ENCODE results near the gene PTPN23.

GRCh38 chr3:47411696-47412452, 31.1 kb downstream of the PTPN23 start:
- TF ChIP-seq ZFP3 (CRISPR knock-in tag; IDR thresholded peaks at IDR 0.05) (no peak), SNAI2 (CRISPR knock-in tag; IDR thresholded peaks at IDR 0.05) (no peak), CREB5 (CRISPR knock-in tag; IDR thresholded peaks at IDR 0.05; ENCODE audit: low read depth) (no peak), ESRRG (CRISPR knock-in tag; IDR thresholded peaks at IDR 0.05) (no peak), BACH2 (CRISPR knock-in tag; IDR thresholded peaks at IDR 0.05; ENCODE audit: borderline replicate concordance) (no peak), ZFP30 (CRISPR knock-in tag; IDR thresholded peaks at IDR 0.05) (no peak), PATZ1 (CRISPR knock-in tag; IDR thresholded peaks at IDR 0.05; ENCODE audit: borderline replicate concordance) (no peak), ZNF8 (CRISPR knock-in tag; IDR thresholded peaks at IDR 0.05) (no peak), TCF4 (CRISPR knock-in tag; IDR thresholded peaks at IDR 0.05; ENCODE audit: borderline replicate concordance) (no peak), TSHZ2 (CRISPR knock-in tag; IDR thresholded peaks at IDR 0.05) (no peak), ZNF565 (CRISPR knock-in tag; conservative IDR thresholded peaks at IDR 0.05; ENCODE audit: low read depth) (no peak), ISL1 (CRISPR knock-in tag; IDR thresholded peaks at IDR 0.05) (no peak)
